CD4-positive, alpha-beta T cell treated with Interferon alpha-2 for 1 hour (primary cell): Measurements from ENCODE around the gene TMEM98.
"Not testable (repeated sequence)": the region's sequence is repeated elsewhere in the genome, so short reads cannot be mapped to it uniquely, and the experiment has no call there.

Experiments used
- DNase-seq, 2 donors: peaks; one replicate each; pipeline ENCODE4 v3.0.0-alpha.2; 2020 to 2022

Gene TMEM98

GRCh38 chr17:32943647-32944191 lies 15.8 kb downstream of the TMEM98 start:
- no peak for DNase-seq

- DNase-seq, result no peak
Observed at GRCh38 chr17:32944248-32945020, 16.5 kb downstream of the TMEM98 start.

GRCh38 chr17:32946375-32947135 lies 18.6 kb downstream of the TMEM98 start:
- DNase-seq, result no peak

GRCh38 chr17:32947736-32948135 lies 19.8 kb downstream of the TMEM98 start:
- no peak for DNase-seq

- no peak for DNase-seq
Observed at GRCh38 chr17:32949181-32949580, 21.2 kb downstream of the TMEM98 start.

- not testable (repeated sequence) for DNase-seq
Observed at GRCh38 chr17:32952491-32952890, 24.5 kb downstream of the TMEM98 start.

GRCh38 chr17:32953045-32953444 lies 25.1 kb downstream of the TMEM98 start:
- DNase-seq, result no peak

GRCh38 chr17:32953857-32954256 lies 25.9 kb downstream of the TMEM98 start:
- DNase-seq, result no peak

- no peak for DNase-seq
Observed at GRCh38 chr17:32954477-32954876, 26.5 kb downstream of the TMEM98 start.

GRCh38 chr17:32955155-32955554 lies 27.2 kb downstream of the TMEM98 start:
- no peak for DNase-seq

GRCh38 chr17:32956240-32956970 lies 28.5 kb downstream of the TMEM98 start:
- no peak for DNase-seq

- no peak for DNase-seq
Observed at GRCh38 chr17:32958418-32958817, 30.5 kb downstream of the TMEM98 start.

- DNase-seq, result no peak
Observed at GRCh38 chr17:32960815-32961214, 32.9 kb downstream of the TMEM98 start.

- no peak for DNase-seq
Observed at GRCh38 chr17:32962320-32962711, 34.4 kb downstream of the TMEM98 start.

GRCh38 chr17:32964541-32964940 lies 36.6 kb downstream of the TMEM98 start:
- DNase-seq, result no peak

GRCh38 chr17:32969231-32969630 lies 41.3 kb downstream of the TMEM98 start:
- not testable (repeated sequence) for DNase-seq

- no peak for DNase-seq
Observed at GRCh38 chr17:32970281-32970680, 42.3 kb downstream of the TMEM98 start.

GRCh38 chr17:32971171-32971570 lies 43.2 kb downstream of the TMEM98 start:
- no peak for DNase-seq

- DNase-seq, result no peak
Observed at GRCh38 chr17:32976131-32976530, 48.2 kb downstream of the TMEM98 start.

- no peak for DNase-seq
Observed at GRCh38 chr17:32976605-32977004, 48.7 kb downstream of the TMEM98 start.

- DNase-seq, result no peak
Observed at GRCh38 chr17:32980230-32980629, 52.3 kb downstream of the TMEM98 start.

GRCh38 chr17:32981611-32982010 lies 53.7 kb downstream of the TMEM98 start:
- not testable (repeated sequence) for DNase-seq

- no peak for DNase-seq
Observed at GRCh38 chr17:32985050-32985756, 57.2 kb downstream of the TMEM98 start.
